Neural cell (in vitro differentiated cells): ENCODE measurements around the gene TAF3. TPM values are rescaled to one million over a fixed set of nuclear protein-coding genes. Genes with fewer than 3 reads are reported as not detected.

ENCODE experiments used
- H2AFZ ChIP-seq: fragments of 200-600, 300-800 bp; sonication (generic), shearing (Covaris generic); 2 replicates; pipeline ENCODE4 v1.6.0; 2014; ENCODE audit warnings: low read depth, mild to moderate bottlenecking, antibody characterized with exemption, low read length, moderate library complexity
- H3F3A ChIP-seq: fragments of 200-600 bp; shearing (Covaris generic); 2 replicates; pipeline ENCODE4 v1.6.1; 2016; ENCODE audit warnings: mild to moderate bottlenecking, moderate library complexity, mixed read lengths, antibody characterized with exemption, low read length; ENCODE audit not compliant: insufficient read depth, poor library complexity, severe bottlenecking
- H3K27ac ChIP-seq: fragments of 200-600, 300-800 bp; sonication (generic), shearing (Covaris generic); 2 replicates; pipeline ENCODE4 v1.5.1; 2014; ENCODE audit warnings: mild to moderate bottlenecking, low read length, moderate library complexity
- H3K27me3 ChIP-seq: fragments of 300-800, 200-600 bp; sonication (generic), shearing (Covaris generic); 2 replicates; pipeline ENCODE4 v1.6.0; 2014; ENCODE audit warnings: mild to moderate bottlenecking, low read depth, low read length, moderate library complexity; ENCODE audit not compliant: insufficient read depth
- H3K36me3 ChIP-seq: fragments of 300-800, 200-600 bp; sonication (generic), shearing (Covaris generic); 2 replicates; pipeline ENCODE4 v1.5.1; 2014; ENCODE audit warnings: mild to moderate bottlenecking, antibody characterized with exemption, low read length, moderate library complexity; ENCODE audit not compliant: insufficient read depth
- H3K4me2 ChIP-seq: fragments of 300-800, 200-600 bp; sonication (generic), shearing (Covaris generic); 2 replicates; pipeline ENCODE4 v1.6.0; 2014; ENCODE audit warnings: mild to moderate bottlenecking, low read length
- H3K4me3 ChIP-seq: fragments of 300-800, 200-600 bp; sonication (generic), shearing (Covaris generic); 2 replicates; pipeline ENCODE4 v1.5.1; 2014; ENCODE audit warnings: mild to moderate bottlenecking, low read length, moderate library complexity
- H3K79me2 ChIP-seq: fragments of 200-600 bp; shearing (Covaris generic); replicated peaks from 2 replicates; pipeline ENCODE4 v1.6.0; 2014; ENCODE audit warnings: mild to moderate bottlenecking, low read length, moderate library complexity; ENCODE audit not compliant: insufficient read depth
- H3K9ac ChIP-seq: fragments of 300-800, 200-600 bp; sonication (generic), shearing (Covaris generic); 2 replicates; pipeline ENCODE4 v1.6.1; 2016; ENCODE audit warnings: mild to moderate bottlenecking, low read length, mixed read lengths
- H3K9me2 ChIP-seq: fragments of 200-600 bp; shearing (Covaris generic); 2 replicates; pipeline ENCODE4 v1.6.1; 2016; ENCODE audit warnings: mild to moderate bottlenecking, low read length, mixed read lengths; ENCODE audit not compliant: insufficient read depth
- H3K9me3 ChIP-seq: fragments of 200-600, 300-800 bp; sonication (generic), shearing (Covaris generic); 2 replicates; pipeline ENCODE4 v1.6.1; 2016; ENCODE audit warnings: mild to moderate bottlenecking, mixed run types, low read length, moderate library complexity, mixed read lengths
- H4K20me1 ChIP-seq: fragments of 200-600 bp; shearing (Covaris generic); 2 replicates; pipeline ENCODE4 v1.6.1; 2016; ENCODE audit warnings: mild to moderate bottlenecking, mixed run types; ENCODE audit not compliant: insufficient read depth
- EP300 ChIP-seq: fragments of 450-650 bp; conservative IDR thresholded peaks from 2 replicates; pipeline ENCODE4 v1.6.1; 2014; ENCODE audit warnings: antibody characterized with exemption, mild to moderate bottlenecking, moderate library complexity; ENCODE audit not compliant: poor library complexity, severe bottlenecking
- EZH2 ChIP-seq: fragments of 200-600, 300-800 bp; shearing (Covaris generic), sonication (generic); IDR thresholded peaks from 2 replicates; pipeline ENCODE4 v1.6.1; 2014; ENCODE audit warnings: antibody characterized with exemption, low read length, borderline replicate concordance, mild to moderate bottlenecking; ENCODE audit not compliant: insufficient read depth, poor library complexity, severe bottlenecking
- MXI1 ChIP-seq: fragments of 450-650 bp; conservative IDR thresholded peaks from 2 replicates; pipeline ENCODE4 v1.6.1; 2014; ENCODE audit warnings: antibody characterized with exemption, mild to moderate bottlenecking; ENCODE audit not compliant: poor library complexity, severe bottlenecking
- POLR2AphosphoS5 ChIP-seq: IDR thresholded peaks from 2 replicates; pipeline ENCODE4 v1.6.1; 2012
- RAD21 ChIP-seq: fragments of 450-650 bp; conservative IDR thresholded peaks from 2 replicates; pipeline ENCODE4 v1.6.1; 2014; ENCODE audit warnings: antibody characterized with exemption, mild to moderate bottlenecking, moderate library complexity
- SMC3 ChIP-seq: fragments of 450-650 bp; conservative IDR thresholded peaks from 2 replicates; pipeline ENCODE4 v1.6.1; 2014; ENCODE audit warnings: antibody characterized with exemption, mild to moderate bottlenecking, moderate library complexity; ENCODE audit not compliant: poor library complexity
- TAF1 ChIP-seq: IDR thresholded peaks from 2 replicates; pipeline ENCODE4 v1.6.1; 2012; ENCODE audit warnings: low read depth
- polyA plus RNA-seq: library from polyadenylated mRNA; depleted of rRNA; stranded (reverse); fragments of >200 nt; gene quantifications from 2 replicates; pipeline ENCODE4 v1.2.3, GENCODE V29; 2014
- TF ChIP-seq, protein P1 (sequence below): fragments of 450-650 bp; IDR thresholded peaks from 2 replicates; pipeline ENCODE4 v1.5.1; 2014; ENCODE audit warnings: antibody characterized with exemption, mild to moderate bottlenecking, moderate library complexity; ENCODE audit not compliant: poor library complexity, severe bottlenecking
- TF ChIP-seq, protein P2 (sequence below): IDR thresholded peaks from 2 replicates; pipeline ENCODE4 v1.6.1; 2012; ENCODE audit warnings: borderline replicate concordance

The TAF3 gene
- polyA plus RNA-seq, 1 donor from 2014 or later: 2.0 TPM

DNA sequence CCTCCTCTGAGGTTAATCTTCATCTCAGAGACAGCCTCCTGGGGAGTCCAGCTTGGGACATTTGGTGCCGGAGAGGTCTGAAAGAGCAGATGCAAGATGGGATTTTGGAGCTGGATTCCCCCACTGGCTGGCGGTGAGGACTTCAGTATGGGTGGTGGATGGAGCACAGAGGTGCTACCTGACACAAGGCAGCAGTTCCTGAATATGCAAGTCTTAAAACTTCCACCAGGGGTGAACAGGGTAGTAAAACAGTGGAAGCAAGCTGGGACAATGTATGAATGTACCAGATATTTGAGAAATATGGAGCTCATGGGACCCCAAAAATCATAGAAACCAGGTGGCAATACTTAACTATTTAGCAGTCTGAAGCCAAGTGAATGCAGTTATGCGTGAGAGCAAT lies 4.8 kb upstream of the TAF3 start:
- H2AFZ ChIP-seq: no peak overlapping the region

DNA sequence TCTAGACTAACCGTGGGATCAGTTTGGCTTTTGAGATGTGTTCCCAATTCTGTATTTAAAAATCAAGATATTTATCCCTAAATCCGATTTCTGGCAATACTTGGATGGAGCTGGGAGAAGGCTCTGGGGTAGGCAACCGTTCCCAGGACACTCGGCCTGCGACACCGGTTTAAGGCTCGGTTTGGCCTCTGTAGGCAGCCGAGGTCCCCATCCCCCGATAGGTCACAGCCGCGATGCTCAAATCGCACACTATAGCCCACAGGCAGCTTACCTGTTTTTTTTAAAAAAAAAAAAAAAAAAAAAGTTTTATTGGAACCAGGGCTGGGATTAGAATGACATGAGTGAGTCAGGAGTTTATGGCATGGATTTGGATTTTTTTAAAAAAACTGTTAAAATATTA lies 729 bp upstream of the TAF3 start:
- Histone ChIP-seq H3K4me2 (peak overlapping the region; percentile 92), H3K9me2 (no peaks in the 10 kb centered on the region), H3K27ac (no peak overlapping the region), H4K20me1 (no peaks in the 10 kb centered on the region), H3K36me3 (no peaks in the 10 kb centered on the region), H3K4me3 (peak overlapping the region; percentile 99), H3F3A (no peaks in the 10 kb centered on the region), H3K79me2 (peaks cover 17% of the 10 kb centered on the region), H3K9ac (no peak overlapping the region), H3K27me3 (no peaks in the 10 kb centered on the region), H2AFZ (no peak overlapping the region), H3K9me3 (no peaks in the 10 kb centered on the region)
- TF ChIP-seq EZH2 (no peak), TAF1 (no peak), SMC3 (no peak), EP300 (no peak), MXI1 (no peak), RAD21 (no peak), POLR2AphosphoS5 (no peak)
- TF ChIP-seq, protein P1, sequence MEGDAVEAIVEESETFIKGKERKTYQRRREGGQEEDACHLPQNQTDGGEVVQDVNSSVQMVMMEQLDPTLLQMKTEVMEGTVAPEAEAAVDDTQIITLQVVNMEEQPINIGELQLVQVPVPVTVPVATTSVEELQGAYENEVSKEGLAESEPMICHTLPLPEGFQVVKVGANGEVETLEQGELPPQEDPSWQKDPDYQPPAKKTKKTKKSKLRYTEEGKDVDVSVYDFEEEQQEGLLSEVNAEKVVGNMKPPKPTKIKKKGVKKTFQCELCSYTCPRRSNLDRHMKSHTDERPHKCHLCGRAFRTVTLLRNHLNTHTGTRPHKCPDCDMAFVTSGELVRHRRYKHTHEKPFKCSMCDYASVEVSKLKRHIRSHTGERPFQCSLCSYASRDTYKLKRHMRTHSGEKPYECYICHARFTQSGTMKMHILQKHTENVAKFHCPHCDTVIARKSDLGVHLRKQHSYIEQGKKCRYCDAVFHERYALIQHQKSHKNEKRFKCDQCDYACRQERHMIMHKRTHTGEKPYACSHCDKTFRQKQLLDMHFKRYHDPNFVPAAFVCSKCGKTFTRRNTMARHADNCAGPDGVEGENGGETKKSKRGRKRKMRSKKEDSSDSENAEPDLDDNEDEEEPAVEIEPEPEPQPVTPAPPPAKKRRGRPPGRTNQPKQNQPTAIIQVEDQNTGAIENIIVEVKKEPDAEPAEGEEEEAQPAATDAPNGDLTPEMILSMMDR: no peak
- TF ChIP-seq, protein P2, sequence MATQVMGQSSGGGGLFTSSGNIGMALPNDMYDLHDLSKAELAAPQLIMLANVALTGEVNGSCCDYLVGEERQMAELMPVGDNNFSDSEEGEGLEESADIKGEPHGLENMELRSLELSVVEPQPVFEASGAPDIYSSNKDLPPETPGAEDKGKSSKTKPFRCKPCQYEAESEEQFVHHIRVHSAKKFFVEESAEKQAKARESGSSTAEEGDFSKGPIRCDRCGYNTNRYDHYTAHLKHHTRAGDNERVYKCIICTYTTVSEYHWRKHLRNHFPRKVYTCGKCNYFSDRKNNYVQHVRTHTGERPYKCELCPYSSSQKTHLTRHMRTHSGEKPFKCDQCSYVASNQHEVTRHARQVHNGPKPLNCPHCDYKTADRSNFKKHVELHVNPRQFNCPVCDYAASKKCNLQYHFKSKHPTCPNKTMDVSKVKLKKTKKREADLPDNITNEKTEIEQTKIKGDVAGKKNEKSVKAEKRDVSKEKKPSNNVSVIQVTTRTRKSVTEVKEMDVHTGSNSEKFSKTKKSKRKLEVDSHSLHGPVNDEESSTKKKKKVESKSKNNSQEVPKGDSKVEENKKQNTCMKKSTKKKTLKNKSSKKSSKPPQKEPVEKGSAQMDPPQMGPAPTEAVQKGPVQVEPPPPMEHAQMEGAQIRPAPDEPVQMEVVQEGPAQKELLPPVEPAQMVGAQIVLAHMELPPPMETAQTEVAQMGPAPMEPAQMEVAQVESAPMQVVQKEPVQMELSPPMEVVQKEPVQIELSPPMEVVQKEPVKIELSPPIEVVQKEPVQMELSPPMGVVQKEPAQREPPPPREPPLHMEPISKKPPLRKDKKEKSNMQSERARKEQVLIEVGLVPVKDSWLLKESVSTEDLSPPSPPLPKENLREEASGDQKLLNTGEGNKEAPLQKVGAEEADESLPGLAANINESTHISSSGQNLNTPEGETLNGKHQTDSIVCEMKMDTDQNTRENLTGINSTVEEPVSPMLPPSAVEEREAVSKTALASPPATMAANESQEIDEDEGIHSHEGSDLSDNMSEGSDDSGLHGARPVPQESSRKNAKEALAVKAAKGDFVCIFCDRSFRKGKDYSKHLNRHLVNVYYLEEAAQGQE: no peak

More for the DNA sequence above, 4.8 kb upstream of the TAF3 start:
- Histone ChIP-seq H3K79me2 (no peaks in the 10 kb centered on the region), H3K36me3 (peaks cover 3% of the 10 kb centered on the region), H3K4me2 (no peak overlapping the region), H3F3A (no peaks in the 10 kb centered on the region), H3K9me3 (no peaks in the 10 kb centered on the region), H4K20me1 (no peaks in the 10 kb centered on the region), H3K9me2 (no peaks in the 10 kb centered on the region), H3K27me3 (no peaks in the 10 kb centered on the region), H3K9ac (no peak overlapping the region), H3K27ac (no peak overlapping the region), H3K4me3 (no peak overlapping the region)
- TF ChIP-seq SMC3: no peak
- no peak for TF ChIP-seq TAF1
- no peak for TF ChIP-seq RAD21
- no peak for TF ChIP-seq EP300
- TF ChIP-seq EZH2: no peak
- TF ChIP-seq, protein P1: no peak
- no peak for TF ChIP-seq MXI1
- TF ChIP-seq, protein P2: no peak
- no peak for TF ChIP-seq POLR2AphosphoS5
